Spleen (tissue), 11 donors: ENCODE measurements around the gene RAPGEF4. TPM values are rescaled to one million over a fixed set of nuclear protein-coding genes. Genes with fewer than 3 reads are reported as not detected.

Experiments used
- DNase-seq: peaks from one replicate; pipeline ENCODE4 v3.0.0-alpha.2; 2020
- H3K27ac ChIP-seq, 8 donors: fragments of 200-600 bp; sonication (generic) in 7 of 8; 1 replicate in 4 of 8; 2 replicates in 4 of 8; pipeline versions ENCODE4 v1.5.0 to v1.8.0; 2016 to 2021; ENCODE audit warnings: inconsistent platforms in 4 of 8, mild to moderate bottlenecking in 4 of 8, moderate library complexity in 1 of 8
- H3K27me3 ChIP-seq, 7 donors: fragments of 200-600 bp; sonication (generic) in 6 of 7; replicated peaks in 1 of 7; 1 replicate in 4 of 7; 2 replicates in 3 of 7; pipeline versions ENCODE4 v1.5.0 to v1.8.0; 2016 to 2021; ENCODE audit warnings: inconsistent platforms in 3 of 7, mild to moderate bottlenecking in 1 of 7
- H3K36me3 ChIP-seq, 6 donors: fragments of 200-600 bp; sonication (generic) in 5 of 6; 1 replicate in 4 of 6; 2 replicates in 2 of 6; pipeline versions ENCODE4 v1.5.0 to v1.8.0; 2016 to 2021; ENCODE audit warnings: inconsistent platforms in 2 of 6
- H3K4me1 ChIP-seq, 6 donors: fragments of 200-600 bp; sonication (generic) in 5 of 6; 1 replicate in 3 of 6; 2 replicates in 3 of 6; pipeline versions ENCODE4 v1.5.0 to v1.8.0; 2016 to 2021; ENCODE audit warnings: inconsistent platforms in 3 of 6
- H3K4me3 ChIP-seq, 8 donors: fragments of 200-600 bp; sonication (generic) in 7 of 8; 1 replicate in 4 of 8; 2 replicates in 4 of 8; pipeline versions ENCODE4 v1.5.0 to v1.8.0; 2016 to 2021; ENCODE audit warnings: inconsistent platforms in 4 of 8, mild to moderate bottlenecking in 4 of 8, moderate library complexity in 2 of 8
- H3K9me3 ChIP-seq, 8 donors: fragments of 200-600 bp; sonication (generic) in 7 of 8; 1 replicate in 4 of 8; 2 replicates in 4 of 8; pipeline versions ENCODE4 v1.5.0 to v1.8.0; 2016 to 2021; ENCODE audit warnings: inconsistent platforms in 4 of 8
- POLR2A ChIP-seq, 3 donors: fragments of 450-650 bp; IDR thresholded peaks; one replicate each; pipeline ENCODE4 v1.5.1; 2017; ENCODE audit warnings: antibody characterized with exemption in 3 of 3, mild to moderate bottlenecking in 1 of 3
- POLR2AphosphoS5 ChIP-seq, 3 donors: sonication (generic); formaldehyde crosslinking; IDR thresholded peaks; one replicate each; pipeline ENCODE4 v1.5.1; 2017; ENCODE audit warnings: antibody characterized with exemption in 3 of 3
- WGBS, 5 donors: extraction: QIAGEN DNeasy Blood & Tissue Kit in 3 of 5; methylation state at CpG; one replicate each; pipeline versions ENCODE4 v1.1.5 to v1.1.7; 2013 to 2018; 5-methylcytosine and 5-hydroxymethylcytosine counted together
- intact Hi-C: fragments of 100-400 bp; cut with DNase I; formaldehyde crosslinking; loops from one replicate; pipeline ENCODE4 v1.15.0; 2023; ENCODE audit warnings: low total_unique reads
- polyA plus RNA-seq, 3 donors: library from polyadenylated mRNA; stranded (reverse); fragments of 200-250 nt; gene quantifications; one replicate each; pipeline ENCODE4 v1.2.1, GENCODE V29; 2013
- total RNA-seq, 7 donors: library from RNA; depleted of rRNA in 3 of 7; stranded (reverse); fragments of >200 nt in 3 of 7; fragmentation: NEBNext Ultra II Directional in 4 of 7; extraction: Animal tissue kit (Norgen Biotek cat#: 25700) in 4 of 7; gene quantifications; one replicate each; pipeline versions ENCODE4 v1.1.0 to v1.2.1, GENCODE V29; 2016 to 2021
- TF ChIP-seq, protein P1 (sequence below), 11 experiments: fragments of 200-600 bp in 7 of 11; fragments of 450-650 bp in 4 of 11; sonication (generic) in 4 of 11; IDR thresholded peaks in 8 of 11; conservative IDR thresholded peaks in 3 of 11; 1 replicate in 7 of 11; 2 replicates in 4 of 11; pipeline versions ENCODE4 v1.4.0 to v1.8.0; 2016 to 2021; ENCODE audit warnings: antibody characterized with exemption in 11 of 11, inconsistent platforms in 4 of 11, mild to moderate bottlenecking in 1 of 11
- donor health status: healthy with polysubstance abuse.
- donor health status: DM: no; HTN: no; CAD: no; lungs with moderate emphysema.
- donor health status: DM: no; HTN: no; CAD: no.
- donor health status: Bipolar disorder and iron deficiency.
- donor health status: healthy.
- donor health status: DM: no; HTN: no; CAD: no.
- donor health status: DM: yes; HTN: yes; CAD: no.

RAPGEF4 gene
- total and polyA plus RNA-seq, 10 donors, result 0.52 to 11.0 (median 1.9) TPM

DNA sequence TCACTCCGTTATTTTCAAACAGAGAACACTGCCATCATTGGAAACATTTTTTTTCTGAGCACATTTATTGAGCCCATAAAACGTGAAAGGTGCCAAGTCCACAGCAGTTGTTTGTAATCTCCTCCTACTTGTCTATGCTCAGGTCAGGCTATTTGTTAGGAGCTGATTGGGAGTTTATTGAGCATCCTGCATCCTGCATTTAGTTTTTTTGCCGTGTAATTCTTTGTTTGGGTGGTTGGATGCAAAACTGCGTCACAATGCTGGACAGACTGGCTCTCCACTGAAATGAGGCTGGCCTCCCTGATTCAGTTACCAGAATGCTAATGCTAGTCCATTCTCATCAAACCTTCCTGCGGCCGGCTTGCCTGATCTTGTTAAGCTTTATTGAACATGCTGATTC lies 71.4 kb downstream of the RAPGEF4 start:
- no peaks in the 10 kb centered on the region for H3K4me1 ChIP-seq
- no peak for DNase-seq
- TF ChIP-seq POLR2A (IDR thresholded peaks at IDR 0.05), result no peak
- TF ChIP-seq, protein P1, sequence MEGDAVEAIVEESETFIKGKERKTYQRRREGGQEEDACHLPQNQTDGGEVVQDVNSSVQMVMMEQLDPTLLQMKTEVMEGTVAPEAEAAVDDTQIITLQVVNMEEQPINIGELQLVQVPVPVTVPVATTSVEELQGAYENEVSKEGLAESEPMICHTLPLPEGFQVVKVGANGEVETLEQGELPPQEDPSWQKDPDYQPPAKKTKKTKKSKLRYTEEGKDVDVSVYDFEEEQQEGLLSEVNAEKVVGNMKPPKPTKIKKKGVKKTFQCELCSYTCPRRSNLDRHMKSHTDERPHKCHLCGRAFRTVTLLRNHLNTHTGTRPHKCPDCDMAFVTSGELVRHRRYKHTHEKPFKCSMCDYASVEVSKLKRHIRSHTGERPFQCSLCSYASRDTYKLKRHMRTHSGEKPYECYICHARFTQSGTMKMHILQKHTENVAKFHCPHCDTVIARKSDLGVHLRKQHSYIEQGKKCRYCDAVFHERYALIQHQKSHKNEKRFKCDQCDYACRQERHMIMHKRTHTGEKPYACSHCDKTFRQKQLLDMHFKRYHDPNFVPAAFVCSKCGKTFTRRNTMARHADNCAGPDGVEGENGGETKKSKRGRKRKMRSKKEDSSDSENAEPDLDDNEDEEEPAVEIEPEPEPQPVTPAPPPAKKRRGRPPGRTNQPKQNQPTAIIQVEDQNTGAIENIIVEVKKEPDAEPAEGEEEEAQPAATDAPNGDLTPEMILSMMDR (IDR thresholded peaks at IDR 0.05 in 8 of 11, conservative IDR thresholded peaks at IDR 0.05 in 3 of 11), result no peak
- TF ChIP-seq POLR2AphosphoS5 (IDR thresholded peaks at IDR 0.05), result no peak
- H3K27me3 ChIP-seq, result no peaks in the 10 kb centered on the region
- H3K36me3 ChIP-seq, result no peaks in the 10 kb centered on the region
- H3K4me3 ChIP-seq, result no peak overlapping the region
- peaks cover 0 to 21% (median 16%) of the 10 kb centered on the region in 8 donors for H3K9me3 ChIP-seq
- H3K27ac ChIP-seq, result no peak overlapping the region
- WGBS, 5 donors, result 84 to 90% (median 86%) methylated on average over 6 of the region's 6 CpGs
- intact Hi-C loops, result loop anchor here (5.0 kb wide), 1 partner anchor 125 kb away; no protein-coding TSS in a partner anchor

DNA sequence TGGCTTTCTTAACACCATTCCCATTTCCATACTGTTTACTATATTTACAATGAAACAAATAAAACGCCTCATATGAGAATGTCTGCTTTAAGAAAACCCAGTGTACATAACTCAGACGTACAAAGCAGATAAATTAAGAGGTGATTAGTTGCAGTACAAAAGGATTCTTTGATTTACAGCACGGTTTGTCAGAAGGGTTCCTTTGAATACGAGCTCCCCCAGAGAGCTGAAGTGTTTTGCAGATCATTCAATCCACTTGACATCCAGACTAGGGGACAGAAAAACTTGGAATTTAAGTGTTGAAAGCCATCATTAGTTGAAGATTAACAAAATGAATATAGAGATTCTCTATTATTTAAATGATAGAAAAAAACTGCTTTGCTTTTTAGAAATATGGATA lies 72.5 kb downstream of the RAPGEF4 start:
- no peak overlapping the region for H3K27ac ChIP-seq

DNA sequence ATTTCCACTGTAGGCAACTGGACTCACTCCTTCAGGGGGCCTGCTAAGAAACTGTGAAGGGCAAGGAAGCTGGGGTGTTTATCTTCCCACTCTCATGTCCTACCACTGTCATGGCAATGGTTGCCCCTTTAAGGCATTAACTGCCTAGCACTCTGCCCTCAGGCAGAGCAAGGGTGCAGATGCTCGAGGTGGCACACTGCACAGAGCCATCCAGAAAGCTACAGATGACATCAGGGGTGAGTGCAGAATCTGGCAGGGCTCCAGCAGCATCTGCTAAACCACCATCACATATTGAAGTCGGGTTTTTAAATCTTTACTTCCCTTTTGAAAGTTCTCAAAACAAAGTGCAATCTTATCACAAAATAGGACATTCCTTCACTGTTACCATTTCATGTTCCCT lies 75.4 kb downstream of the RAPGEF4 start:
- intact Hi-C loops, result no loop called here
- Histone ChIP-seq H3K4me1 (no peaks in the 10 kb centered on the region), H3K36me3 (no peaks in the 10 kb centered on the region), H3K27ac (no peak overlapping the region), H3K27me3 (peaks cover 0 to 6% (median 0%) of the 10 kb centered on the region in 7 donors), H3K4me3 (no peak overlapping the region), H3K9me3 (no peaks in the 10 kb centered on the region)
- 3 to 20% (median 7%) methylated on average over 2 of the region's 2 CpGs for WGBS, 5 donors
- DNase-seq, result no peak
- TF ChIP-seq, protein P1 (IDR thresholded peaks at IDR 0.05 in 8 of 11, conservative IDR thresholded peaks at IDR 0.05 in 3 of 11), result no peak
- TF ChIP-seq POLR2AphosphoS5 (IDR thresholded peaks at IDR 0.05) (no peak), POLR2A (IDR thresholded peaks at IDR 0.05) (no peak)

More for the DNA sequence above, 72.5 kb downstream of the RAPGEF4 start:
- 71 to 90% (median 85%) methylated on average over 4 of the region's 4 CpGs for whole genome bisulfite sequencing, 5 donors
- Histone ChIP-seq H3K4me3 (no peak overlapping the region), H3K4me1 (no peaks in the 10 kb centered on the region), H3K27me3 (peaks cover 0 to 6% (median 0%) of the 10 kb centered on the region in 7 donors), H3K36me3 (no peaks in the 10 kb centered on the region), H3K9me3 (peaks cover 0 to 9% (median 8%) of the 10 kb centered on the region in 8 donors)
- TF ChIP-seq POLR2A (IDR thresholded peaks at IDR 0.05) (no peak), POLR2AphosphoS5 (IDR thresholded peaks at IDR 0.05) (no peak)
- TF ChIP-seq, protein P1 (IDR thresholded peaks at IDR 0.05 in 8 of 11, conservative IDR thresholded peaks at IDR 0.05 in 3 of 11), result no peak
- intact Hi-C loops, result loop anchor here (5.0 kb wide), 1 partner anchor 124 kb away; no protein-coding TSS in a partner anchor
- no peak for DNase-seq

DNA sequence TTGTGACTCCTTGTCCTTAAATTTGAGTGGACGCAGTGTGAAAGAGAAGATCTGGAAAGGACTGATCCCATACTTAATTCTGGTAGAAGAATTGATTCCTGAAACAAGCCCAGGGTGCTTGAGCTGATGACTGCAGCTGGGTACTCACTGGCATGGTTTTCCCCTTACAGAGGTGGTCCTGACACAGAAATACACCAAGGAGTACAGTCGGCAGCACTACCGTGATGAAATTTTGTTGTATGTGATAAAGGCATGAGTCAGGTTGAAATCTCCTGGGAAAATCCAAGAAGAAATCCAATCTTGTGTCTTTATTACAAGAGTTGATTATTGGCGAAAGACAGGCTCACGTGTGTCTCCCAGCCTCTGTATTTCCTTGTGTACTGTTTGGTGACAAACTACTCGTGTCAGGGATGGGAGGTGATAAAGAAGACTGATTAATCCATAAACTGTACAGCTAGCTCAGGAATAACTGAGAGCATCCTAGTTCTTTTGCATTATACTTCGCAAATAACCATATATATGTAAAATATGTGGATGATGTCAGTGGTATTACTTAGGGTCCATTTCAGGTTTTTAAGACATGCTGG lies 76.6 kb downstream of the RAPGEF4 start:
- no peak for TF ChIP-seq POLR2A (IDR thresholded peaks at IDR 0.05)
- no peak for TF ChIP-seq POLR2AphosphoS5 (IDR thresholded peaks at IDR 0.05)
- TF ChIP-seq, protein P1 (IDR thresholded peaks at IDR 0.05 in 8 of 11, conservative IDR thresholded peaks at IDR 0.05 in 3 of 11), result no peak
- peaks cover 0 to 6% (median 0%) of the 10 kb centered on the region in 7 donors for H3K27me3 ChIP-seq
- no peaks in the 10 kb centered on the region for H3K9me3 ChIP-seq
- DNase-seq, result no peak
- no peaks in the 10 kb centered on the region for H3K36me3 ChIP-seq
- H3K27ac ChIP-seq, result no peak overlapping the region
- intact Hi-C loops, result no loop called here
- H3K4me1 ChIP-seq, result no peaks in the 10 kb centered on the region
- no peak overlapping the region for H3K4me3 ChIP-seq
- WGBS, 5 donors, result 84 to 97% (median 87%) methylated on average over 7 of the region's 7 CpGs
